ENCODE data around the gene WWP2. TPM values are rescaled to one million over a fixed set of nuclear protein-coding genes. Genes with fewer than 3 reads are reported as not detected.
A peak's percentile ranks its signal among the peaks of the same experiment; 100 is the strongest.

WWP2 gene
- total RNA-seq, 2 experiments from 2014 or later = 30.7 to 35.1 TPM

- Mint-ChIP-seq H3K27me3 (no peaks in the 10 kb centered on the region), H3K27ac (no peak overlapping the region), H3K4me1 (ENCODE audit: low read depth) (no peaks in the 10 kb centered on the region), H3K4me3 (no peak overlapping the region), H3K9me3 (no peaks in the 10 kb centered on the region), H3K36me3 (ENCODE audit: low read depth) (peaks cover 23% of the 10 kb centered on the region)
- no peak for ATAC-seq
- intact Hi-C loops (cut with micrococcal nuclease) = no loop called here
- ChIA-PET POLR2A (no interaction called here), CTCF (no interaction called here)
- TF ChIP-seq CTCF (IDR thresholded peaks at IDR 0.05) = no peak
- no peak for DNase-seq
These were observed 121.6 kb downstream of the WWP2 start for GRCh38 chr16:69883744-69884143.

- no peak for ATAC-seq
- TF ChIP-seq CTCF (IDR thresholded peaks at IDR 0.05) = no peak
- Mint-ChIP-seq H3K36me3 (ENCODE audit: low read depth) (peaks cover 28% of the 10 kb centered on the region), H3K27me3 (no peaks in the 10 kb centered on the region), H3K9me3 (no peaks in the 10 kb centered on the region), H3K4me3 (no peak overlapping the region), H3K4me1 (ENCODE audit: low read depth) (peaks cover 6% of the 10 kb centered on the region), H3K27ac (no peak overlapping the region)
- ChIA-PET CTCF (interaction anchor here (1.0 to 1.5 kb wide), 3 partner anchors 9 to 45 kb away, joined by 3 to 5 read pairs (median 4); no protein-coding TSS in a partner anchor), POLR2A (no interaction called here)
- DNase-seq = no peak
- intact Hi-C loops (cut with micrococcal nuclease) = no loop called here
These were observed 123.6 kb downstream of the WWP2 start for GRCh38 chr16:69885722-69886121.

- no peak for ATAC-seq
- Mint-ChIP-seq H3K27me3 (no peaks in the 10 kb centered on the region), H3K4me3 (no peak overlapping the region), H3K27ac (no peak overlapping the region), H3K36me3 (ENCODE audit: low read depth) (peaks cover 27% of the 10 kb centered on the region), H3K4me1 (ENCODE audit: low read depth) (peaks cover 6% of the 10 kb centered on the region), H3K9me3 (no peaks in the 10 kb centered on the region)
- CTCF ChIA-PET = interaction anchor here (1.5 kb wide), 1 partner anchor 9 kb away, joined by 4 read pairs; no protein-coding TSS in a partner anchor
- POLR2A ChIA-PET = interaction anchor here (0.6 to 0.9 kb wide), 2 partner anchors 8 to 614 kb away, joined by 3 read pairs; no protein-coding TSS in a partner anchor
- intact Hi-C loops (cut with micrococcal nuclease) = no loop called here
- DNase-seq = no peak
- TF ChIP-seq CTCF (IDR thresholded peaks at IDR 0.05) = no peak
These were observed 124.6 kb downstream of the WWP2 start for GRCh38 chr16:69886726-69887125.

- H3K36me3 Mint-ChIP-seq (ENCODE audit: low read depth) = peaks cover 24% of the 10 kb centered on the region
- ChIA-PET CTCF (no interaction called here), POLR2A (no interaction called here)
- TF ChIP-seq CTCF (IDR thresholded peaks at IDR 0.05) = no peak
- ATAC-seq = no peak
- DNase-seq = no peak
- intact Hi-C loops (cut with micrococcal nuclease) = no loop called here
- no peak overlapping the region for H3K4me3 Mint-ChIP-seq
- H3K27ac Mint-ChIP-seq = no peak overlapping the region
- peaks cover 6% of the 10 kb centered on the region for H3K4me1 Mint-ChIP-seq (ENCODE audit: low read depth)
- no peaks in the 10 kb centered on the region for H3K27me3 Mint-ChIP-seq
- H3K9me3 Mint-ChIP-seq = no peaks in the 10 kb centered on the region
These were observed 126.0 kb downstream of the WWP2 start for GRCh38 chr16:69888005-69888590.

- peak; percentile 6 for DNase-seq
- CTCF ChIA-PET = interaction anchor here (1.0 kb wide), 1 partner anchor 50 kb away, joined by 3 read pairs; no protein-coding TSS in a partner anchor
These were observed 127.3 kb downstream of the WWP2 start for GRCh38 chr16:69889295-69889964.

More at GRCh38 chr16:69889295-69889964, 127.3 kb downstream of the WWP2 start:
- ATAC-seq = no peak
- peak overlapping the region; percentile 36 for H3K27ac Mint-ChIP-seq
- H3K4me3 Mint-ChIP-seq = no peak overlapping the region
- intact Hi-C loops (cut with micrococcal nuclease) = no loop called here
- H3K9me3 Mint-ChIP-seq = no peaks in the 10 kb centered on the region
- peaks cover 6% of the 10 kb centered on the region for H3K4me1 Mint-ChIP-seq (ENCODE audit: low read depth)
- TF ChIP-seq CTCF (IDR thresholded peaks at IDR 0.05) = no peak
- POLR2A ChIA-PET = no interaction called here
- H3K27me3 Mint-ChIP-seq = no peaks in the 10 kb centered on the region
- H3K36me3 Mint-ChIP-seq (ENCODE audit: low read depth) = peaks cover 20% of the 10 kb centered on the region
